ENCODE results near the gene TPGS2. TPM values are rescaled to one million over a fixed set of nuclear protein-coding genes. Genes with fewer than 3 reads are reported as not detected.

Gene TPGS2
- total RNA-seq, 1 experiment from 2014 or later, result 160 TPM

- CTCF ChIA-PET, result no interaction called here
- no peak overlapping the region for H3K27ac Mint-ChIP-seq (ENCODE audit: unreplicated experiment)
- no peaks in the 10 kb centered on the region for H3K4me1 Mint-ChIP-seq (ENCODE audit: low read depth, unreplicated experiment)
- DNase-seq, result no peak
- H3K9me3 Mint-ChIP-seq (ENCODE audit: low read depth, unreplicated experiment), result no peaks in the 10 kb centered on the region
- peaks cover 8% of the 10 kb centered on the region for H3K27me3 Mint-ChIP-seq (ENCODE audit: unreplicated experiment)
- H3K4me3 Mint-ChIP-seq (ENCODE audit: low read depth, unreplicated experiment), result no peak overlapping the region
- no peak for TF ChIP-seq CTCF (IDR thresholded peaks at IDR 0.05; ENCODE audit: unreplicated experiment)
- no TSS peak for BruUV-seq (replicated peaks)
- H3K36me3 Mint-ChIP-seq (ENCODE audit: insufficient read depth, unreplicated experiment), result no peaks in the 10 kb centered on the region
- intact Hi-C loops (cut with micrococcal nuclease; ENCODE audit: unreplicated experiment), result no loop called here
Observed at GRCh38 chr18:36744261-36744876, 84.4 kb downstream of the TPGS2 start.

Other genes with a start within 250 kb of the TPGS2 start
- 10.2 and 12.4 TPM in 2 replicates for gene KIAA1328, start 125 bp upstream of the TPGS2 start, total RNA-seq (2022)